ENCODE results near the gene GPRIN1.
"Not testable (repeated sequence)": the region's sequence is repeated elsewhere in the genome, so short reads cannot be mapped to it uniquely, and the experiment has no call there.

The GPRIN1 gene

DNA sequence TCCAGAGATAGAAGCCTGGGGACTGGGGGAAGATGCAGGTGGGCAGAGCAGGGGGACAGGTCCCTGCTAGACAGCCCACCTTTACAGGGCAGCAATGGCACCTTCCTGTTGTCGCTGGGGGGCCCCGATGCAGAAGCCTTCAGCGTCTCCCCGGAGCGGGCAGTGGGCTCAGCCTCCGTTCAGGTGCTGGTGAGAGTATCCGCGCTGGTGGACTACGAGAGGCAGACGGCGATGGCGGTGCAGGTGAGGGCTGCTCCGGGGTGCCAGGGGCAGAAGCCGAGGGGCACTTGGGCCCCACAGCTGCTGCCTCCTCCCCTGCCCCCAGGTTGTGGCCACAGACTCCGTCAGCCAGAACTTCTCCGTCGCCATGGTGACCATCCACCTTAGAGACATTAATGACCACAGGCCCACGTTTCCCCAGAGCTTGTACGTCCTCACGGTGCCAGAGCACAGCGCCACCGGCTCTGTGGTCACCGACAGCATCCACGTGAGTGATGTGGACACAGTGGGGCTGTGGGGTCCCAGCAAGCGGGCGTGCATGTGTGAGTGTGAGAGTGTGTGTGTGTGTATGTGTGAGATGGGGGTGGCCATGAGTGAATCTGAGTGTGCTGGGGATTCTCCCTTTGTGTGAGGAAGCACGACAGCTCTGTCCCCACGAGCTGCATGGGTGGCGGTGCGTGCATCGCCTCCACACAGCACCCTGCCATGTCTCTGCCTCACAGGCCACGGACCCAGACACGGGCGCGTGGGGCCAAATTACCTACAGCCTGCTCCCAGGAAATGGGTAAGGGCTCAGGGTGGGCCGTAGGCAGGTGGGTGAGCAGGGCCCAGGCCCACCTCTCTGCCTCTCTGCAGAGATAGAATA is 32.4 kb downstream of the GPRIN1 start:
- in situ Hi-C loops (cut with MboI; ENCODE audit: low sequenced_read_pairs), result no loop called here

DNA sequence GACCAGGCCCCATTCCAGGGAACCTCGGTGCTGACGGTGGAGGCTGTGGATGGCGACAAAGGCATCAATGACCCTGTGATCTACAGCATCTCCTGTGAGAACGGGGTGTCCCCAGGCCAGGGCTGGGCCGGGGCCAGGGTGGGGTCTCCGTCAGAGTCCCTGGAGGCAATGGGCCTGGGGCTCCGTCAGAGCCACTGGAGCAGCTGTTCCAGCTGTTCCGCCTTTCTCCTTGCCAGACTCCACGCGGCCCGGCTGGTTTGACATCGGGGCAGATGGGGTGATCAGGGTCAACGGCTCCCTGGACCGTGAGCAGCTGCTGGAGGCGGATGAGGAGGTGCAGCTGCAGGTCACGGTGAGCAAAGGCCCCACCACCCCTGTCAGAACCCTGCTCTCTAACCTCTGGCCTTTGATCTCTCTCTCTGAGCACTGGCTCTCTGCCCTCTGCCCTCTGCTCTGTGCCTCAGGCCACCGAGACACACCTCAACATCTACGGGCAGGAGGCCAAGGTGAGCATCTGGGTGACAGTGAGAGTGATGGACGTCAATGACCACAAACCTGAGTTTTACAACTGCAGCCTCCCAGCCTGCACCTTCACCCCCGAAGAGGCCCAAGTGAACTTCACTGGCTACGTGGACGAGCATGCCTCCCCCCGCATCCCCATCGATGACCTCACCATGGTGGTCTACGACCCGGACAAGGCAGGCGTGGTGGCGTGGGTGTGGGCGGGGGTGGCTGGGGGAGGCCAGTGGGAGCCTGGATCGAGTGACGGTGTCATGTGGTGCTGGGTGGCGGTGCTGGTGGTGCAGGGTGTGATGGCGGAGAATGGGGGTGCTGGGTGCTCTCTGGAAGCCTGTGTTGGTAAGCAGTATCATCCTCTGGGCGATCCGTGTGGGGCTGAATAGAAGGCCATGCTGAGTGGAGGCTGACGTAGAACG is 34.2 kb downstream of the GPRIN1 start:
- in situ Hi-C loops (cut with MboI; ENCODE audit: low sequenced_read_pairs), result no loop called here

DNA sequence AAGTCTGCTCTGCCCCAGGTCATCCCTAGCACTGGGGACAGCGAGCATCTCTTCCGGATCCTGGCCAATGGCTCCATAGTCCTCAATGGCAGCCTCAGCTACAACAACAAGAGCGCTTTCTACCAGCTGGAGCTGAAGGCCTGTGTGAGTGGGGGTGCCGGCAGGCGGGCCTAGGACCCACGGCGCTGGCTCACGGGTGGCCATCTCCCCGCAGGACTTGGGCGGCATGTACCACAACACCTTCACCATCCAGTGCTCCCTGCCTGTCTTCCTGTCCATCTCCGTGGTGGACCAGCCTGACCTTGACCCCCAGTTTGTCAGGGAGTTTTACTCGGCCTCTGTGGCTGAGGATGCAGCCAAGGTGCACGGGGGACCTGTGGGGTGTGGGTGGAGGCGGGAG is 34.9 kb downstream of the GPRIN1 start:
- in situ Hi-C loops (cut with MboI; ENCODE audit: low sequenced_read_pairs), result no loop called here

DNA sequence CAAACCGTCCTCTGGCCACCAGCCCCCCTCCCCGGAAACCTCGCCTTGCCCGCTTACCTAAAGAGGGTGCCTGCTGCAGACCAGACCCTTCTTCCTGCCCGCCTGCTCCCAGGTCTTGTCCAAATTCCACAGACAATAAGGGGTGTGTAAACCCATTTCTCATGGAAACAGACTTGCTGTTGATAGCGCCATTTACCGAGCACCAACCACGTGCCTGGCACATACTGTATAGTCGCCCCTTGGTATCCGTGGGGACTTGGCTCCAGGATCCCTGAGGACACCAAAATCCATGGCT is 35.7 kb downstream of the GPRIN1 start:
- in situ Hi-C loops (cut with MboI; ENCODE audit: low sequenced_read_pairs), result no loop called here

DNA sequence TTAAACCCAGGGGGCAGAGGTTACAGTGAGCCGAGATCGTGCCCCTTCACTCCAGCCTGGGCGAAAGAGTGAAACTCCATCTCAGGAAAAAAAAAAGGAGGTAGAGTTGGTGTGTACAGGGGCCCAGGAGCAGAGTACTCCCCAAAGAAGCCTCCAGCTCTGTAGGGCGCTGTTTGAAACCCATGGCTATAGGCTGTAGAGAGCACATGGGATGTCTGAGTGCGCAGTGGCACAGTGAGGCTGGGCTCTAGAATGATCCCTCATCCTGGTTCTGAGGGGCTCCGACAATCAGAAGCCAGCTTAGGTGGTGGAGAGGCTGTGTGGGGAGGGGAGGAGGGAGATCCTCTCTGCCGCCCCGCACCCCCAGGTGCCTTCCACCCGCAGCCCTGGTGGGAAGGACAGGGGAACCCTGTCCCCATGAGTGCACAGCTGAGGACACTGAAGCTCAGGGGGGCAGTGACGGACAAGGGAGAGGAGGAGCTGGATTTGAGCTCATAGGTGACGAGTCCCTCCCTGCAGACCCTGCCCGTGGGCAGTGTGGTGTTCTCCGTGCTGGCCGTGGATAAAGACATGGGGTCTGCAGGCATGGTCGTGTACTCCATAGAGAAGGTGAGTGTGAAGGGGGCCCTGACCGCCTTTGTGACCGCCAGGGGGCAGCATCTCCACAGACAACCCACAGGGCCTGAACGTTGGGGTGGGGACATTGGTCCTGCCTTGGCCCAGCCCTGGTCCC is 36.2 kb downstream of the GPRIN1 start:
- in situ Hi-C loops (cut with MboI; ENCODE audit: low sequenced_read_pairs), result no loop called here

DNA sequence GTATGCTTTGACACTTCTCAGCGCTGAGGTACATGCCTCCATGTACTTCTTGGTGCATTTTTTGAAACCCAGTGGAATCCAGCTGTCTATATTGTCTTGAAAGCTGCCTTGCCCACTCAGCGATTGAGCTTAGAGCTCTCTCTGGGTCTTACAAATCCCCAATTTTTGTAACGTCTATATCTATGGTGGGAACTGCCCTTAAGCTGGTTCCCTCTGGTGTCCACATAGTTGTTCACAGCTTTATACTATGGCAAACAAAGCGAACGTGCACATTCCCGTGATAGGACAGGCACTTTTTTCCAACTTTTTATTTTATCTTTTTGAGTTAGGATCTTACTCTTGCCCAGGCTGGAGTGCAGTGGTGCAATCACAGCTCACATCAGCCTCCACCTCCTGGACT is 39.9 kb downstream of the GPRIN1 start:
- in situ Hi-C loops (cut with MboI; ENCODE audit: low sequenced_read_pairs), result no loop called here

DNA sequence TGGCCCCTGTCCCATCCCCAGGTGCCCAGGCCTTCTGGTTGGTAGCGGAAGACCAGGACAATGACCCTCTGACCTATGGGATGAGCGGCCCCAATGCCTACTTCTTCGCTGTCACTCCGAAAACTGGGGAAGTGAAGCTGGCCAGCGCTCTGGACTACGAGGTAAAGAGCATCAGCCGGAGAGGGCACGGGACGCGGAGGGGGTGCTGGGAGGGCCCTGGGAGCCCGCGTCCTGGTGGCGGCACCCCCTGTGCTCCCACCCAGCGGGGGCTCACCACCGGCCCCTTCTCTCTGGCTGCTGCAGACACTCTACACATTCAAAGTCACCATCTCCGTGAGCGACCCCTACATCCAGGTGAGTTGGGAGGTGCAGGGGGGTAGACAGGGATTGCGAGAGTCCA is 41.3 kb downstream of the GPRIN1 start:
- in situ Hi-C loops (cut with MboI; ENCODE audit: low sequenced_read_pairs), result no loop called here

DNA sequence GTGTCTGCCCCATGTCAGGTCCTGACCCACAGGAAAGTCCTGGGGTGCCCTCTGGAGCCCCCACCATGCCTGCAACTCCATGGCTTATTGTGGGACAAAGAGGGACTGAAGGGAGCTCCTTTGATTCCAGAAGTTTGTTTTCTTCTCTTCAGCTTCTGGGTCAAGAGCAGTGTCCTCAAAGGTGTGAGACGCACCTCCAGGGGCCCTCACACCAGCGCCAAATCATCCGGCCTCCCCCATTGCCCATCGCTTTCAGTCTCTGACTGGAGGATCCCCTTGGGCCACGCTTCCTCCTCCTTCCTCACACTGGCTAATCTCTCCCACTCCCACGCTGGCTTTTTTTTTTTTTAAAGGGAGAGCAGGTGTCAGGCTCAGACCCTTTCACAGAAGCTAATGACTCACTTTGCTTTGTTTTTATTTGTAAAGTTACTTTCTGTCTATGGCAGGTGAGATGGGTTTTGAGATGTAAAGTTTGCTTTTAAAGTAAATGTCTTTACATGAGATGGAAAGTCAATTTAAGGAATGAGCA is 44.1 kb downstream of the GPRIN1 start:
- in situ Hi-C loops (cut with MboI; ENCODE audit: low sequenced_read_pairs), result no loop called here

DNA sequence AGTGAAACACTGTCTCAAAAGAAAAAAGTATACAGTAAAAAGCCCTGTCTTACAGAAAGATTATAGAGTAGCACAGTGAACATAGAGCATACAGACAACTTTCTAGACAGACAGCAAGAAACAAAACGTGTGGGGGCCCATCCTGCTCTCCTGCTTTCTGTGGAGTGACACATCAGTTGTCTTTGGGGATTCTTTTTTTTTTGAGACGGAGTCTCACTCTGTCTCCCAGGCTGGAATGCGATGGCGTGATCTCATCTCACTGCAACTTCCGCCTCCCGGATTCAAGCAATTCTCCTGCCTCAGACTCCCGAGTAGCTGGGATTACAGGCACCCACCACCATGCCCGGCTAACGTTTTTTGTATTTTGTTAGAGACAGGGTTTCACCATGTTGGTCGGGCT is 46.0 kb downstream of the GPRIN1 start:
- in situ Hi-C loops (cut with MboI; ENCODE audit: low sequenced_read_pairs), result no loop called here

DNA sequence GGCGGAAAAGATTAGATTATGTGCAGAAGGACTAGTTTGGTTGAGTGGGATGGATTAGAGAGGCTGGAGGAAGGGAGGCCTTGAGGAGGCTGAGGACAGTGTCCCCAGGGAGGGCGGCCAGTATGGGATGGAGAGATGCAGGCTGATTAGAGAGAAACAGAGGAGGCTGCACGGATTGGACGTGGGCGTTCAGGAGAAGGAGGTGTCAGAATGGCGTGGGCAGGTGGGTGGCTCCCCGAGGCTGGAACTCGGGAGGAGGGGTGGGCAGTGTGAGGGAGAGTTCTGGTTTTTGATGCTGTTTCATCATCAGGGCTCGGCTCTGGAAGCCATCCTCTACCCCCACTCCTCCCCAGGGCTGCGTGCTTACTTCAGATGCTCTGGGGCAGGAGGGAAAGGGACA is 47.8 kb downstream of the GPRIN1 start:
- in situ Hi-C loops (cut with MboI; ENCODE audit: low sequenced_read_pairs), result no loop called here

DNA sequence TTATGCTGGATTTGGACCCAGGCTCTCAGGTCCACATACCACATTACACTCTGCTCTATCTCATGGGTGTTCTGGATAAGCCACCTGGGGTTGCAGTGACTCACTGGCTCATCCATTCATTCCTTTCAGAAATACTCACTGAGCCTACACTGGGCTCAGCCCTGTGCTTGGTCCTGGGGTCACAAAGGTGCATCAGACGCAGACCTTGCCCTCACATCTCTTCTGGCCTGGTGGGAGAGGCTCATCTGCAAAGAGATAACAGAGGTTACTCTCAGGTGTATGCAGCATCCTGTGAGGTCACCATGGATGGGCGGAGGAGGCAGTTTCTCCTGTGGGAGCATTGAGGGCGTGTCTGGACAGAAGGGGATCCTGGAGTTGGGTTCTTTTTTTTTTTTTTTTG is 48.7 kb downstream of the GPRIN1 start:
- in situ Hi-C loops (cut with MboI; ENCODE audit: low sequenced_read_pairs), result no loop called here

DNA sequence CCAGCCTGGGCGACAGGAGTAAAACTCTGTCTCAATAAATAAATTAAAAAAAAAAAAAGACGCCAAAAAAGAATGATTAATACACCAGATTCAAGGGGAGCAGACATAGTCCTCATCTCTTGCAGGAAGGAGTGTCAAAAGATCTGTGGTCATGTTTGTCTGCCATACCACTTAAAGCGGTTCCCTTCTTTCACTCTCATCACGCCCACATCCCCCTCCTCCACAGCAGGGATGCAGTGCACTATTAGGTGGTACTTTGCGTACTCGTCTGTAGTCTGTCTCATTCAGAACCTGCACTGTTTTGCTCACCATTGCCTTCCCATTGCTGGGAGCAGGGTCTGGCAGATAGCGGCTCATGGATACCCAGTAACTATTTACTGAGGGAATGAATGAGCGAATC is 49.6 kb downstream of the GPRIN1 start:
- in situ Hi-C loops (cut with MboI; ENCODE audit: low sequenced_read_pairs), result no loop called here

DNA sequence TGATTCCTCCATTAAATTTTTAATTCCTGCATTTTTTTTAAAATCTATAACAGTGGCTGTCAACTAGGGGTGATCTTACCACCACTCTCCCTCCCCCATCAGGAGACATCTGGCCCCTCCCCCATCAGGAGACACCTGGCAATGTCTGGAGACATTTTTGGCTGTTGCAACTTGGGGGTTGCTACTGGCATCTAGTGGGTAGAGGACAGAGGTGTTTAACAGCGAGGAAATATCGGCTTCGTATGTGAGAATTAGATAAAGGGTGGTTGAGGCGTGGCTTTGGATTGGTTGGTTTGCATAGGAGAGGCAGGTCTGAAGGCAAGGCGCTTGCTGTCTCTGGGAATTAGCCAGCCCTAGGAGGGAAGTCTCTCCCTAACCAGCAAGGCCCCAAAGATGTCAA is 50.3 kb downstream of the GPRIN1 start:
- in situ Hi-C loops (cut with MboI; ENCODE audit: low sequenced_read_pairs), result no loop called here

DNA sequence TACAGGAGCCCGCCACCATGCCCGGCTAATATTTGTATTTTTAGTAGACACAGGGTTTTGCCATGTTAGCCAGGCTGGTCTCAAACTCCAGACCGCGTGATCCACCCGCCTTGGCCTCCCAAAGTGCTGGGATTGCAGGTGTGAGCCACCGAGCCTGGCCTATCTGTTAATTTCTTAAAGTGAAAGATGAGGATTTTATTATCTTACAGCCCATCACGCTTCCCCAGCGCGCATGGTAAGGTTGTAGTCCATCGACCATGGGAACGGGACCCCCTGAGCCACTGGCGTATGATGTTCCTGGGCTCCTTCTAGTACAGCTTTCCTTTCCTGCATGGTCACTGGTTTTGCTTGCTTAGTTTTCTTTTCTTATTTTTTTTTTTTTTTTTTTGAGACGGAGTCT is 52.1 kb downstream of the GPRIN1 start:
- in situ Hi-C loops (cut with MboI; ENCODE audit: low sequenced_read_pairs), result no loop called here

DNA sequence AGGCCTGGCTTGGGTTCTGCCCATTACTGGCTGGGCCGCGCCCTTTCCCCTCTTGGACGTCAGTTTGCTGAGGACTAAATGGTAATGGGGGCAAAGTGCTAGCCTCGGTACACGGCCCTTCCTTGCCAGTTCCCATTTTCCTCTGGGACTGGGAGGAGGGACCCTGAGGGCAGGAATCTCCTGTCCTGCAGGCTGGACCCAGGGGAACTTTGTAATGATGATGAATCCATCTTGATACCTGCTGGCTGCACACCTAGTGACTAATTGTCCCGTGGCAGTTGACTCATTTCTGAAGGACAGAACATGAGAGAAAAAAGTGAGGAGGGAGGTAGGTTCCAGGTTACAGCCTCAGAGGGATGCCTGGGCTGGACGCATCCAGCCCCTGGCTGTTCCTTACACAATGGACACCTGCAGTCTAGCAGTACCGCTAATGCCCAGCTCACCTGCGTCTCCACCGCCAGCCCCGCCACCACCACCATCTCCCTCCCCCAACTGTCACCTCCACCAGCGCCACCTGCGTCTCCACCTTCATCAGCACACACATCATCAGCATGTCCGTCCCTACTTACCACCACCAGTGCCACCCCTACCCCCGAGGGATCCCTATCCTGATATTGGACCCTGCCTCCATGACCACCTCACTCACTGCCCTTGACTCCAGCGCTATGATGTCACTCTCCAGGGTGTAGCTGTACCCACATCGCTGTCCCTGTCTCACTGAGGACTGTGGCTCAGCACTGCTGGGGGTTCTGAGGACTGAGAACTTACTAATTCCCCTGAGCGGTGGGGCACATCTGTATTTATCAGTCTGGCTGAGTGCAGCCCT is 56.5 kb downstream of the GPRIN1 start:
- in situ Hi-C loops (cut with MboI; ENCODE audit: low sequenced_read_pairs), result no loop called here

DNA sequence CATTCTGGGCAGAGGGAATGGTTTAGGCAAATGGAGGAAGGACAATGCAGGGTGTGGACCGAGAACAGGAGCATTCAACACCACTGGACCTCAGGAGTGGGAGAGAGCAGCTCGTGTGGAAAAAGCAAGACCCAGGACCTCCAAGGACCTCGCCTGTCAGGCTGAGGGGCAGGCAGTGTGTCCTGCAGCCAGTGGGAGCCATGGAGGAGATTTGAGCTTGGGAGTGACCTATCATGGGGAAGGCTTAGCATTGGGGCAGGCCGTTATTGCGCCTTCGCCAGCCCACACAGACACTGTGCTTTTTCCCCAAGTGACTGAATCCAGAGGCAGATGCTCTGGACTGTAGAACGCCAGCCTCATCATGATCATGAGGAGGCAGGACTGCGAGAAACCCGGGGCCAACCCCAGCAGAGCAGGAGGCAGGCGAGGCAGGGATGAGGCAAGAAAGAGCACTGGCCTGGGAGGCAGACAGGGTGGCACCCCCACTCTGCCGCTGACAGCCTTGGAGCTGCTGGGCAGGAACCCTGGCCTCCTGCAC is 57.6 kb downstream of the GPRIN1 start:
- in situ Hi-C loops (cut with MboI; ENCODE audit: low sequenced_read_pairs), result no loop called here

DNA sequence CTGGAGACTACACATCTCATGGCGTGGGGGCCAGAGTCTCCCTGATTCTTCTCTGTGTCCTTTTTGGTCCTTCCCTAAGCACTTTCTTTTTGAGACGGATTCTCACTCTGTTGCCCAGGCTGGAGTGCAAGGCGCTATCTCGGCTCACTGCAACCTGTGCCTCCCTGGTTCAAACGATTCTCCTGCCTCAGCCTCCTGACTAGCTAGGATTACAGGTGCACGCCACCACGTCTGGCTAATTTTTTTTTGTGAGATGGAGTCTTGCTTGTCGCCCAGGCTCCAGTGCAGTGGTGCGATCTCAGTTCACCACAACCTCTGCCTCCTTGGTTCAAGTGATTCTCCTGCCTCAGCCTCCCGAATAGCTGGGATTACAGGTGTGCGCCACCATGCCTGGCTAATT is 59.0 kb downstream of the GPRIN1 start:
- in situ Hi-C loops (cut with MboI; ENCODE audit: low sequenced_read_pairs), result not testable (repeated sequence)

DNA sequence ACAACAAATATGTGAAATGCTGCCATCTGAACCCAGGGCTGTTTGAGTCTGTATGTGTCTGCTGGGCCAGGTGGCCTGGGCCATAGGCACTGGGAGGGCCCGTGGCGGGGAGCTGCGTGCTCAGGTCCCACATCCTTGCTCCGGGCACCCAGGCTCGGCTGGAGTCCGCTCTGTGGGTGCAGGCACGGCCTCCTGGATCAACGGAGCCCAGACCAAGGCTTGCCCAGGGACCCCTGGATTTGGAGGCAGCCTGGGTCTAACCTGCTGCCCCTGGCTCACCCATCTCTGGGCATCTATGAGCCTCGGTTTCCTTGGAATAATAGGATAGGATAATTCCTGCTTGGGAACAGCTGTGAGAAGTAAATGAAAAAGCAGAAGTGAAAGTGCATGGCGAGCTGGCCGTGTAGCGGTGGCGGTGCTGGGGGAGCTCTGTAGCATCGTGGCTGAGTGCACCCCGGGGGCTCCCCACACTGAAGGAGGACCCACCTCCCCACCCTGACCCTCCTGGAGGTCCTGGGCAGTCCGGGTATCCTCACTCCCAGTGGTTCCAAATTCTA is 59.6 kb downstream of the GPRIN1 start:
- in situ Hi-C loops (cut with MboI; ENCODE audit: low sequenced_read_pairs), result no loop called here

DNA sequence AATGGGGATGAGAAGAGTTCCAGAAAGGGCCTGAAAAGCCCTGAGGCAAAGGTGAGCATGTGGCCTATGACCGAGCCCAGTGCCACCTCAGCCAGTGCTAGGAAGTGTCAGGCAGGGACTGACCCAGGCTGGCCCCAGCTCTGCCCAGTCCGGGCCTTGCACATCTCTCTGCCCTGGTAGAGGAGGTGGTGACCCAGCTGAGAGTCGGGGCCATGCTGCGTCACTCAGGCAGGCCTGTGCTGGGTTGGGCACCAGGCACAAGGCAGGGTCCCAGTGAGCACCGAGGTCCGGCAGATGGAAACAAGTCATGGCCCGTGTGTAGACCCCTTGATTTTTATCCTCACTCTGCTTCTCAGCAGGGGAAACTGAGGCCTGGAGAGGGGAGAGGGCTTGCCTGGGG is 60.1 kb downstream of the GPRIN1 start:
- in situ Hi-C loops (cut with MboI; ENCODE audit: low sequenced_read_pairs), result no loop called here

DNA sequence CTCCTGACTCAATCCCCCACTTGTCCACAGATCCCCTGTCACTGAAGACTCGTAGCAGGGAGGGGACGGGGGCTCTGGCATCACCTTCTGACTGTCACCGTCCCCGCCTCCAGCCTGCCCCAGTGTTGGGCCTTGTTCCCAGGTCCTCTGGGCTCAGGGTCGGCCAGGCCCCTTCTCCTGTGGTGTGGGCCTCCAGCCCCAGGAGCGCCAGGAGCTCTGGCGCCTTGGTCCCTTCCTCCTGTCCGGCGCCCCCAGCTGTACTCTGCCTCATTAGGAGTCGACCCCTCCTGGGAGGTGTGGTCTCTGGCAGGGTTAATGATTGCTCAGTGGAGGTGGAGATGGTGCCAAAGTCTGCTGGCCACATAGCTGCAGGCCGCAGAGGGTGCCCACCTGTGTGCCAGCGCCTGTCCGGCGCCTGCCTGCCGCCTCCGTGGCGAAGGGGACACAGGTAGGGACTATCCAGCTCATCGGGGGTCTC is 61.0 kb downstream of the GPRIN1 start, which contains the start of gene CDHR2:
Gene CDHR2, plus strand, starts transcription at position 376 of the 478 bp plus-strand sequence. CDS start 16,011 bp downstream, outside the sequence.
- in situ Hi-C loops (cut with MboI; ENCODE audit: low sequenced_read_pairs), result no loop called here
